KMS-11 (cell line): ENCODE measurements around the gene PSMC5.
"Not testable (repeated sequence)": the region's sequence is repeated elsewhere in the genome, so short reads cannot be mapped to it uniquely, and the experiment has no call there.

ENCODE experiments used
- H2AFZ ChIP-seq: fragments of 200-600 bp; sonication (generic); 2 replicates; pipeline ENCODE4 v1.6.1; 2016; ENCODE audit warnings: antibody characterized with exemption, mixed run types, low read depth
- H3K27ac ChIP-seq: fragments of 200-600 bp; sonication (generic); 2 replicates; pipeline ENCODE4 v1.6.1; 2016; ENCODE audit warnings: mild to moderate bottlenecking, mixed run types
- H3K27me3 ChIP-seq: fragments of 200-600 bp; sonication (generic); 2 replicates; pipeline ENCODE4 v1.6.1; 2017; ENCODE audit warnings: mild to moderate bottlenecking, low read depth, mixed run types, moderate library complexity; ENCODE audit not compliant: insufficient read depth
- H3K36me3 ChIP-seq: fragments of 200-600 bp; sonication (generic); 2 replicates; pipeline ENCODE4 v1.6.1; 2017; ENCODE audit warnings: mild to moderate bottlenecking, mixed run types; ENCODE audit not compliant: insufficient read depth
- H3K4me1 ChIP-seq: fragments of 200-600 bp; sonication (generic); 2 replicates; pipeline ENCODE4 v1.6.1; 2016; ENCODE audit warnings: mild to moderate bottlenecking, low read depth, mixed run types; ENCODE audit not compliant: poor library complexity, severe bottlenecking
- H3K4me2 ChIP-seq: fragments of 200-600 bp; sonication (generic); 2 replicates; pipeline ENCODE4 v1.7.0; 2016; ENCODE audit warnings: mild to moderate bottlenecking, mixed run types
- H3K4me3 ChIP-seq: fragments of 200-600 bp; sonication (generic); IDR thresholded peaks from 2 replicates; pipeline ENCODE4 v1.6.1; 2017; ENCODE audit warnings: low read depth, low read length, mixed read lengths; ENCODE audit not compliant: insufficient read depth
- H3K79me2 ChIP-seq: fragments of 200-600 bp; sonication (generic); 2 replicates; pipeline ENCODE4 v1.6.1; 2016; ENCODE audit warnings: low read depth, mixed run types; ENCODE audit not compliant: insufficient read depth
- H3K9ac ChIP-seq: fragments of 200-600 bp; sonication (generic); 2 replicates; pipeline ENCODE4 v1.6.1; 2016; ENCODE audit warnings: mild to moderate bottlenecking, mixed run types
- H4K20me1 ChIP-seq: fragments of 200-600 bp; sonication (generic); 2 replicates; pipeline ENCODE4 v1.6.1; 2016; ENCODE audit warnings: mild to moderate bottlenecking, mixed run types; ENCODE audit not compliant: insufficient read depth
- TF ChIP-seq, protein P1 (sequence below): fragments of 200-600 bp; sonication (generic); conservative IDR thresholded peaks from 2 replicates; pipeline ENCODE4 v1.6.1; 2017; ENCODE audit warnings: low read depth, mild to moderate bottlenecking, antibody characterized with exemption, low read length, moderate library complexity, mixed read lengths

Gene PSMC5

DNA sequence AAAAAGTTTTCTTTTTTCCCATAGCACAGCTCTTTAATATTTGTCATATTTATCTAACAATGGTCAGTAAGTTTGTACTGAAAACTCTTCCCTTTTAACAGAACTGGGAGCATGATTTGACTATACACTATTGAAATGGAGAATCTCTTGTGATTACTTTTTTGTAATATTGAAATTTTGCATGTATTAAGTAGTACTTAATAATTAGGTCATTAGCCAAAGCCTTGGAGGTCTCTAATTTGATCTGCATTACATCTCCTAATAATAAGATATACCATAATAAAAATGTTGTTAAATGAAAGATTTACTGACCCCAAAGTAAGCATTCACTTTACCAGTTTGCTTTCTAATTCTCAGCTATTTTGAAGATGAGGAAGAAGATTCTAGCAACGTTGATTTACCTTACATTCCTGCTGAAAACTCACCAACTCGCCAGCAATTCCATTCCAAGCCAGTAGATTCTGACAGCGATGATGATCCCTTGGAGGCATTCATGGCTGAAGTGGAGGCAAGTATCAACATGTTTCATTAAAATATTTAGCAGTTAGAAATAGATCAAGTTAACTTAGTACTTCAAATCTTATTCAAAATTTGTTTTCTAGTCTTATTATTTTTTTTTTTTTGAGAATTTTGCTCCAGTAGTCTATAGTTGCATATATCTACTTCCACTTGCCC is 35.0 kb upstream of the PSMC5 start:
- peaks cover 27% of the 10 kb centered on the region; the same call in 1 of the 2 replicates for H3K36me3 ChIP-seq
- H3K27ac ChIP-seq: no peak overlapping the region
- H3K4me1 ChIP-seq: peaks cover 5% of the 10 kb centered on the region
- no peak overlapping the region for H3K9ac ChIP-seq
- no peak overlapping the region for H3K4me3 ChIP-seq
- H3K79me2 ChIP-seq: peaks cover 63% of the 10 kb centered on the region; the same call in 1 of the 2 replicates
- H4K20me1 ChIP-seq: peaks cover 4% of the 10 kb centered on the region
- no peak overlapping the region for H2AFZ ChIP-seq
- TF ChIP-seq, protein P1, sequence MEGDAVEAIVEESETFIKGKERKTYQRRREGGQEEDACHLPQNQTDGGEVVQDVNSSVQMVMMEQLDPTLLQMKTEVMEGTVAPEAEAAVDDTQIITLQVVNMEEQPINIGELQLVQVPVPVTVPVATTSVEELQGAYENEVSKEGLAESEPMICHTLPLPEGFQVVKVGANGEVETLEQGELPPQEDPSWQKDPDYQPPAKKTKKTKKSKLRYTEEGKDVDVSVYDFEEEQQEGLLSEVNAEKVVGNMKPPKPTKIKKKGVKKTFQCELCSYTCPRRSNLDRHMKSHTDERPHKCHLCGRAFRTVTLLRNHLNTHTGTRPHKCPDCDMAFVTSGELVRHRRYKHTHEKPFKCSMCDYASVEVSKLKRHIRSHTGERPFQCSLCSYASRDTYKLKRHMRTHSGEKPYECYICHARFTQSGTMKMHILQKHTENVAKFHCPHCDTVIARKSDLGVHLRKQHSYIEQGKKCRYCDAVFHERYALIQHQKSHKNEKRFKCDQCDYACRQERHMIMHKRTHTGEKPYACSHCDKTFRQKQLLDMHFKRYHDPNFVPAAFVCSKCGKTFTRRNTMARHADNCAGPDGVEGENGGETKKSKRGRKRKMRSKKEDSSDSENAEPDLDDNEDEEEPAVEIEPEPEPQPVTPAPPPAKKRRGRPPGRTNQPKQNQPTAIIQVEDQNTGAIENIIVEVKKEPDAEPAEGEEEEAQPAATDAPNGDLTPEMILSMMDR: no peak
- no peaks in the 10 kb centered on the region for H3K27me3 ChIP-seq
- H3K4me2 ChIP-seq: no peak overlapping the region

DNA sequence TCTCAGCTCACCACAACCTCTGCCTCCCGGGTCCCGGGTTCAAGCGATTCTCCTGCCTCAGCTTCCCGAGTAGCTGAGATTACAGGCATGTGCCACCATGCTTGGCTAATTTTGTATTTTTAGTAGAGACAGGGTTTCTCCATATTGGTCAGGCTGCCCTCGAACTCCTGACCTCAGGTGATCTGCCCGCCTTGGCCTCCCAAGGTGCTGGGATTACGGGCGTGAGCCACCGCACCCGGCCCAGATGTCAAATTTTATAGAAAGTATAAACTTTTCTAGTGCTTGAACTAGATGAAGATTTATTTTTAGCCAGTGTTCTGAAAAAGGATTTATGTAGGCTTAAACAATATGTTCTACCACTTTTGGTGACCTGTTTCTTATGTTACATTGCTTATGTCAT is 30.9 kb upstream of the PSMC5 start:
- Histone ChIP-seq H3K36me3 (peaks cover 36% of the 10 kb centered on the region; the same call in 1 of the 2 replicates), H3K79me2 (peaks cover 24% of the 10 kb centered on the region; the same call in 1 of the 2 replicates)
- H3K27ac ChIP-seq, H3K9ac ChIP-seq, H3K4me1 ChIP-seq, H2AFZ ChIP-seq, H4K20me1 ChIP-seq, H3K4me2 ChIP-seq, H3K4me3 ChIP-seq, H3K27me3 ChIP-seq: not testable (repeated sequence)

DNA sequence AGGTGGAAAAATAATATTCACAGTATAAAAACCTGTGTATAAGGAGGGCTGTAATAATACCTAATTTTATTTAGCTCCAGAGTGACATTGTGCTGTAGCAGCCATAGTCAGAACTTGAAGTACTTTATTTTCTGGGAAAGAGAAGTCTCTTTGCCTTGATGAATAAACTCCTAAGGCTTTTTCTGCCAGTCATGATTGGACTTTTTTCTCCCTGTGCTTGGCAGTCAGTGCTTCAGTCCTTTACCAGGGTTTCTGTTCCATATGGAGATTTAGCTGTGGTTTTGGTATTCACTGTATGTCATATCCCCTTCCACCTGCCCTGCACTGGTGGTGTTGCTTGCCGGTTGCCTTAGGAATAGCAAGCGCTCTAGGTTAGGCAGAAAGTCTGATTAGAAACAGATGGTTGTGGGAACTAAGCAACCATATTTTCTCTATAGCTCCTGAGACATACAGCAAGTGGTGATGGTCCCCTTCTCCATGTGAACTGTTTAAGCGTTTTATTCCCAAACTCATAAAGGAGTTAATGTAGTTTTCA is 28.6 kb upstream of the PSMC5 start:
- Histone ChIP-seq H3K27me3 (no peaks in the 10 kb centered on the region), H3K9ac (no peak overlapping the region), H3K4me3 (no peak overlapping the region), H3K4me2 (no peak overlapping the region), H3K27ac (no peak overlapping the region), H3K4me1 (no peaks in the 10 kb centered on the region), H4K20me1 (no peaks in the 10 kb centered on the region; the same call in 1 of the 2 replicates), H3K79me2 (peaks cover 12% of the 10 kb centered on the region; the same call in 1 of the 2 replicates), H2AFZ (no peak overlapping the region), H3K36me3 (peaks cover 25% of the 10 kb centered on the region; the same call in 1 of the 2 replicates)
- TF ChIP-seq, protein P1: no peak

DNA sequence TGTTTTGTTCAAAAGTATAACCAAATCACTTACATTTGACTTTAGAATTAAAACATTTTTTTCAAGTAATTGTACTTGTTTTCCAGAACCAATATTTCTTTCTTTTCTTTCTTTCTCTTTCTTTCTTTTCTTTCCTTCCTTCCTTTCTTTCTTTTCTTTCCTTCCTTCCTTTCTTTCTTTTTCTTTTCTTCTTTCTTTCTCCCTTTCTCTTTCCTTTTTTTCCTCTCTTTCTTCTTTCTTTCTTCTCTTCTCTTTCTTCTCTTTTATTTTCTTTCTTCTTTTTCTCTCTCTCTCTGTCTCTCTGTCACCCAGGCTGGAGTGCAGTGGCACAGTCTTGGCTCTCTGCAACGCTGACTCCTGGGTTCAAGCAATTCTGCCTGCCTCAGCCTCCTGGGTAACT is 26.4 kb upstream of the PSMC5 start:
- Histone ChIP-seq H3K4me2 (no peak overlapping the region), H3K36me3 (peaks cover 30% of the 10 kb centered on the region; the same call in 1 of the 2 replicates), H2AFZ (no peak overlapping the region), H3K79me2 (peaks cover 4% of the 10 kb centered on the region; the same call in 1 of the 2 replicates), H3K27ac (no peak overlapping the region), H3K27me3 (no peaks in the 10 kb centered on the region), H3K4me1 (no peaks in the 10 kb centered on the region), H3K4me3 (no peak overlapping the region), H4K20me1 (no peaks in the 10 kb centered on the region), H3K9ac (no peak overlapping the region)
- TF ChIP-seq, protein P1: no peak

DNA sequence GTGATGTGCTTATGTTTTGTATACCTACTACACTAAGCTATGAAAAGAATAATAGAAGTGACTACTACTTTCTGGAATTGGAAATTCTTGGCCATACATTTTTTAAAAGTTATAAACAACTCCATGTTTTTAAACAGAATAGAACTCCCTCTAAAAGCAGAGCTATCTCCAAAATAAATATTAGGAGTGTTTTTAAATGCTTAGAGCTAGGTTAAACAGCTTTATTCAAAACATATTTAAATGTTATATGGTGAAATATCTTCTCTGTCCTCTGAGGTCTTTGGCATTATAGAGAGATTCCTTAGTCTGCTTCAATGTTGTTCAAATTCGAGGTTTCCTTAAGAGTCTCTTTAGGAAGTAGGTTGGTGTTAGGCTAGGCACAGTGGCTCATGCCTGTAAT is 22.9 kb upstream of the PSMC5 start:
- Histone ChIP-seq H3K9ac (no peak overlapping the region), H3K27me3 (no peaks in the 10 kb centered on the region), H3K36me3 (peaks cover 37% of the 10 kb centered on the region; the same call in 1 of the 2 replicates), H3K4me2 (no peak overlapping the region), H3K4me3 (no peak overlapping the region), H3K27ac (no peak overlapping the region), H3K79me2 (no peaks in the 10 kb centered on the region; the same call in 1 of the 2 replicates), H4K20me1 (no peaks in the 10 kb centered on the region), H2AFZ (no peak overlapping the region), H3K4me1 (no peaks in the 10 kb centered on the region)
- TF ChIP-seq, protein P1: no peak
